Mesenchymal stem cell (in vitro differentiated cells and primary cell): Measurements from ENCODE around the gene DDR1.
"Not testable (repeated sequence)": the region's sequence is repeated elsewhere in the genome, so short reads cannot be mapped to it uniquely, and the experiment has no call there.

ENCODE experiments used
- DNase-seq: peaks from one replicate; pipeline ENCODE4 v3.0.0-alpha.2; 2013
- H2AFZ ChIP-seq: one replicate; pipeline ENCODE4 v1.6.1; 2013; ENCODE audit warnings: low read depth, mild to moderate bottlenecking, control low read depth, inconsistent platforms, low read length, moderate library complexity
- H2AK5ac ChIP-seq: 2 replicates; pipeline ENCODE4 v1.6.1; 2013; ENCODE audit warnings: low read length, moderate library complexity, mild to moderate bottlenecking, inconsistent platforms; ENCODE audit not compliant: severe bottlenecking
- H2BK120ac ChIP-seq: one replicate; pipeline ENCODE4 v1.6.1; 2013; ENCODE audit warnings: low read depth, mild to moderate bottlenecking, inconsistent platforms, low read length, moderate library complexity
- H2BK12ac ChIP-seq, 2 experiments: one replicate each; pipeline ENCODE4 v1.6.1; 2013; ENCODE audit warnings: inconsistent platforms in 2 of 2, low read length in 2 of 2, mild to moderate bottlenecking in 2 of 2, moderate library complexity in 2 of 2, control low read depth in 1 of 2
- H2BK15ac ChIP-seq: one replicate; pipeline ENCODE4 v1.6.1; 2013; ENCODE audit warnings: mild to moderate bottlenecking, low read depth, inconsistent platforms; ENCODE audit not compliant: poor library complexity, severe bottlenecking
- H2BK5ac ChIP-seq: 2 replicates; pipeline ENCODE4 v1.6.1; 2013; ENCODE audit warnings: low read depth, mild to moderate bottlenecking, low read length, control low read depth, inconsistent platforms; ENCODE audit not compliant: poor library complexity, severe bottlenecking
- H3K14ac ChIP-seq, 2 experiments: one replicate each; pipeline ENCODE4 v1.6.1; 2013; ENCODE audit warnings: inconsistent platforms in 2 of 2, low read length in 2 of 2, control low read depth in 1 of 2, mild to moderate bottlenecking in 1 of 2, moderate library complexity in 1 of 2
- H3K18ac ChIP-seq, 2 experiments: one replicate each; pipeline ENCODE4 v1.6.1; 2013; ENCODE audit warnings: inconsistent platforms in 2 of 2, low read length in 2 of 2, control low read depth in 1 of 2, low read depth in 1 of 2, mild to moderate bottlenecking in 1 of 2
- H3K23ac ChIP-seq, 2 experiments: one replicate each; pipeline ENCODE4 v1.6.1; 2013; ENCODE audit warnings: inconsistent platforms in 2 of 2, low read length in 2 of 2, mild to moderate bottlenecking in 2 of 2, moderate library complexity in 2 of 2, control low read depth in 1 of 2
- H3K27ac ChIP-seq: 2 replicates; pipeline ENCODE4 v1.5.1; 2013; ENCODE audit warnings: mild to moderate bottlenecking, moderate library complexity, low read length, control low read depth, inconsistent platforms; ENCODE audit not compliant: poor library complexity, severe bottlenecking
- H3K27me3 ChIP-seq, 2 experiments: 2 replicates each; pipeline versions ENCODE4 v1.6.1 to v1.7.0; 2013; ENCODE audit warnings: low read length in 2 of 2, mild to moderate bottlenecking in 2 of 2, moderate library complexity in 2 of 2, control low read depth in 1 of 2, inconsistent platforms in 1 of 2; ENCODE audit not compliant: control insufficient read depth in 1 of 2, insufficient read depth in 1 of 2
- H3K36me3 ChIP-seq, 2 experiments: 2 replicates each; pipeline versions ENCODE4 v1.6.1 to v1.7.0; 2013; ENCODE audit warnings: low read length in 2 of 2, control low read depth in 1 of 2, inconsistent platforms in 1 of 2, low read depth in 1 of 2, mild to moderate bottlenecking in 1 of 2; ENCODE audit not compliant: insufficient read depth in 2 of 2, control insufficient read depth in 1 of 2
- H3K4ac ChIP-seq, 2 experiments: one replicate each; pipeline ENCODE4 v1.6.1; 2013; ENCODE audit warnings: inconsistent platforms in 2 of 2, low read length in 2 of 2, mild to moderate bottlenecking in 2 of 2, moderate library complexity in 2 of 2, control low read depth in 1 of 2, low read depth in 1 of 2
- H3K4me1 ChIP-seq: 2 replicates; pipeline ENCODE4 v1.6.1; 2013; ENCODE audit warnings: low read depth, low read length, control low read depth; ENCODE audit not compliant: control insufficient read depth, insufficient read depth
- H3K4me2 ChIP-seq: 2 replicates; pipeline ENCODE4 v1.6.1; 2013; ENCODE audit warnings: low read length, mild to moderate bottlenecking, inconsistent platforms; ENCODE audit not compliant: poor library complexity, severe bottlenecking
- H3K4me3 ChIP-seq, 2 experiments: 2 replicates each; pipeline versions ENCODE4 v1.5.1 to v1.7.0; 2013; ENCODE audit warnings: low read length in 2 of 2, mild to moderate bottlenecking in 2 of 2, control low read depth in 1 of 2, low read depth in 1 of 2; ENCODE audit not compliant: insufficient read depth in 1 of 2
- H3K79me1 ChIP-seq: replicated peaks from 2 replicates; pipeline ENCODE4 v1.6.1; 2013; ENCODE audit warnings: mild to moderate bottlenecking, control low read depth, low read length, inconsistent platforms; ENCODE audit not compliant: poor library complexity, severe bottlenecking
- H3K9ac ChIP-seq: 2 replicates; pipeline ENCODE4 v1.7.0; 2013; ENCODE audit warnings: mild to moderate bottlenecking, low read length, moderate library complexity
- H3K9me3 ChIP-seq: 2 replicates; pipeline ENCODE4 v1.7.0; 2013; ENCODE audit warnings: mild to moderate bottlenecking, low read length; ENCODE audit not compliant: control insufficient read depth
- H4K8ac ChIP-seq: one replicate; pipeline ENCODE4 v1.6.1; 2013; ENCODE audit warnings: inconsistent platforms, mild to moderate bottlenecking, low read length, moderate library complexity
- H4K91ac ChIP-seq: one replicate; pipeline ENCODE4 v1.6.1; 2013; ENCODE audit warnings: mild to moderate bottlenecking, low read length, inconsistent platforms
- WGBS: methylation state at CpG from one replicate; pipeline ENCODE4 v1.1.7; 2013; ENCODE audit warnings: mixed read lengths; 5-methylcytosine and 5-hydroxymethylcytosine counted together

The DDR1 gene

GRCh38 chr6:30873795-30874194, 10.5 kb upstream of the DDR1 start:
- H2BK120ac ChIP-seq, H3K18ac ChIP-seq, H3K4me1 ChIP-seq, H3K4me3 ChIP-seq, H3K27me3 ChIP-seq, H3K4ac ChIP-seq, H3K23ac ChIP-seq, H3K14ac ChIP-seq, H4K8ac ChIP-seq, H3K27ac ChIP-seq, H3K79me1 ChIP-seq, H4K91ac ChIP-seq, H3K9ac ChIP-seq, H2AK5ac ChIP-seq, H3K36me3 ChIP-seq, H2BK5ac ChIP-seq, DNase-seq, H3K4me2 ChIP-seq, H2BK15ac ChIP-seq, H2BK12ac ChIP-seq, H2AFZ ChIP-seq: not testable (repeated sequence)
- peaks cover 30% of the 10 kb centered on the region for H3K9me3 ChIP-seq
- 100% methylated on average over 3 of the region's 3 CpGs for WGBS

DNA sequence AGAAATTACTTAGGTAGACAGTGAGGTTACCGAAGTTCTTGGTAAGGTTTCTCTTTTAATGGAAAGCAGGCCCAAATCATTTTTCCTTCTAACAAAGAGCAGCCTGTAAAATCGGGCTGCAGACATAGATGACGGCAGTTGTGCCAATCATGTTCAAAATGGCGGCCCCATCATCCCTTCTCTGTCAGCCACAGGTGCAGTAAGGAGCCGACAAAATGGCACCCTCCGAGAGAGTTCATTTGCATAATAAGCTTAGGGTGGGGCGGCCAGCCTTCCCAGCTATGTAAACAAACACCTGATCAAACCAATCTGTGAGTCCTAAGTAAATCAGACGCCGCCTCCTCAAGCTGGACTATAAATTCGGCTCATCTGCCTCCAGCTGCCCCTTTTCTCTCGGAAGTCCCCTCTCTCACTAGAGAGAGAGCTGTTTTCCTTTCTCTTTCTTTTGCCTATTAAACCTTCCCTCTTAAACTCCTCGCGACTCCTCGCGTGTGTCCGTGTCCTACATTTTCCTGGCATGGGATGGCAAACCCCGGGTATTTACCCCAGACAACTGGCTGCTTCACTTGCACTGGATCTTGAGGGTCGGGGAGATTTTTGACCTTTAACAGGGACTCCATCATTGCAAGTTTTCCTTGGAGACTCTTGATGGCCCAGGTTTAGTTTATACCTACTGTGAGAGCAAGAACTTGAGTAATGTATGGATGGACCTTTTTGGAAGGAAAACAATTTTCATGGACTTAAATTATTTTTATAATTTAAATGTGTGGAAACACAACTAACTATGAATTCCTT, 8.9 kb upstream of the DDR1 start:
- H2AK5ac ChIP-seq: no peak overlapping the region
- no peak overlapping the region for H3K14ac ChIP-seq
- no peak overlapping the region for H3K4me3 ChIP-seq
- H4K91ac ChIP-seq: no peak overlapping the region
- no peak overlapping the region for H3K27ac ChIP-seq
- H2BK120ac ChIP-seq: no peak overlapping the region
- H3K4me2 ChIP-seq: no peak overlapping the region
- H2BK15ac ChIP-seq: no peak overlapping the region
- no peaks in the 10 kb centered on the region for H3K4me1 ChIP-seq
- no peaks in the 10 kb centered on the region for H3K36me3 ChIP-seq
- H2BK5ac ChIP-seq: no peak overlapping the region
- no peak overlapping the region for H3K4ac ChIP-seq
- H4K8ac ChIP-seq: no peak overlapping the region
- H3K9me3 ChIP-seq: peaks cover 18% of the 10 kb centered on the region
- no peak overlapping the region for H2AFZ ChIP-seq
- H3K23ac ChIP-seq: no peak overlapping the region
- H3K79me1 ChIP-seq: no peaks in the 10 kb centered on the region
- H3K27me3 ChIP-seq: no peaks in the 10 kb centered on the region
- H3K18ac ChIP-seq: no peak overlapping the region
- 89% methylated on average over 18 of the region's 18 CpGs for WGBS
- H2BK12ac ChIP-seq: no peak overlapping the region
- DNase-seq: no peak
- H3K9ac ChIP-seq: peak overlapping the region; percentile 42

DNA sequence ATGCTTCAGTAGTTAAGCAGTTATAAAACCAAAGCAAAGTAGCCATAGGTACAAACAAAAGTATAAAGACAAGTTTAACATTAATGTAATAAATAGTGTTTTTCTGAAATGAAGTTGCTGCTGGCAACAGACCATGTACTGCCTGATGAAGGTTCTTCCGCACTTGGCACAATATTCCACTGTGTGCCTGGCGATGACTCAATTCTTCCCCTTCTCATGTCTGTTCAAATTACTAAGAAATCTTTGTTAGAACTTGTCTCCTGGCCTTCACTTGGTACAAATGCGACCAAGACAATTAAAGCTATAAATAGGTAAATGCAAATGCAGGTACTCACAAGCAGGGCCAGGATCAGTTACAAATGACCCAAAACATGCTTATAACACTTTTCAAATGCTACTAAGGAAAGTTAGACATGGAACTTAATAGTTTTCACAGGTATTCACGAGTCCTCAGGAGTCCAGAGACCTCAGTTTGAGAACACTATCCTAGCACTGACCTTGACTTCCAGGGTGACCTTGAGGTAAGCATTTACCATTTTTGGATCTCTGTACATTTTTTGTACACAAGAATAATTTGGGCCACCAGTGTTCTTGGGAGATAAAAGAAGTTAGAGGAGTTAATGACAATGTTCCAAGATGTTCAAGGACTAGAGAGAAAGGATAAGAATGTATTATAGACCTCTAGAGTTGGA, 8.1 kb upstream of the DDR1 start:
- Histone ChIP-seq H3K36me3 (no peaks in the 10 kb centered on the region), H3K27me3 (no peaks in the 10 kb centered on the region), H2AFZ (no peak overlapping the region), H3K79me1 (peaks cover 1% of the 10 kb centered on the region), H2BK120ac (no peak overlapping the region), H3K18ac (no peak overlapping the region), H4K91ac (no peak overlapping the region), H3K4ac (no peak overlapping the region), H3K14ac (no peak overlapping the region), H2AK5ac (no peak overlapping the region), H3K4me2 (no peak overlapping the region), H2BK12ac (no peak overlapping the region), H4K8ac (no peak overlapping the region), H2BK15ac (no peak overlapping the region), H3K9ac (peak overlapping the region; percentile 50), H2BK5ac (no peak overlapping the region), H3K9me3 (peaks cover 11% of the 10 kb centered on the region), H3K4me3 (no peak overlapping the region), H3K23ac (no peak overlapping the region), H3K27ac (no peak overlapping the region), H3K4me1 (peaks cover 7% of the 10 kb centered on the region)
- peak; percentile 41 for DNase-seq
- WGBS: 89% methylated on average over 4 of the region's 4 CpGs
